ENCODE results near the gene RNF187.
A peak's percentile ranks its signal among the peaks of the same experiment; 100 is the strongest.

RNF187 gene

DNA sequence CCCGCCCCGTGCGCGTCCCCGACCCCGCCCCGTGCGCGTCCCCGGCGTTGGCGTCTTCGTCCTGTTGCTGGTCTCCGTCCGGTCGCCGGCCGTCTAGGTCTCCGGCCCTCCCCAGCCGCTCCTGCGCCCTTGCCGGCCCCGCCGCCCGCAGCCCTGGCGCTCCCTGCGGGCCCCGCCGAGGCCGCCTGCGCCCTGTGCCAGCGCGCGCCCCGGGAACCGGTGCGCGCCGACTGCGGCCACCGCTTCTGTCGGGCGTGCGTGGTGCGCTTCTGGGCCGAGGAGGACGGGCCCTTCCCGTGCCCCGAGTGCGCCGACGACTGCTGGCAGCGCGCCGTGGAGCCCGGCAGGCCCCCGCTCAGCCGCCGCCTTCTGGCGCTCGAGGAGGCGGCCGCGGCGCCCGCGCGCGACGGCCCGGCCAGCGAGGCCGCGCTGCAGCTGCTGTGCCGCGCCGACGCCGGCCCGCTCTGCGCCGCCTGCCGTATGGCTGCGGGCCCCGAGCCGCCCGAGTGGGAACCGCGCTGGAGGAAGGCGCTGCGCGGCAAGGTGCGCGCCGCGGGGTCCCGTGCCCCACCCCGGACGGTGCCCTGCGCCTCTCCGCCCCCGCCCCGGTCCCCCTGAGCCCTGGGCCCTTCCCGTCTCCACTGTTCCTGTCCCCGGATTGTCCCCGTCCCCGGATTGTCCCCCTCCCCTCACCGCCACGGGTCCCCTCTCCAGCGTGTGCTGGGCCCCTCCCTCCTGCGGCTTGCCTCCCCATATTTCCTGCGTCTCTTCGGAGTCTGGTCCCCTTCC is at the start of gene RNF187:
Gene RNF187 (plus strand): TSS at position 47 of the 789 bp plus-strand sequence.
- Histone ChIP-seq H3K36me3 (ENCODE audit: control insufficient read depth, insufficient read depth, low read length) (no peaks in the 10 kb centered on the region), H3K9me3 (ENCODE audit: control insufficient read depth, insufficient read depth, low read length) (no peaks in the 10 kb centered on the region), H3K4me1 (ENCODE audit: control insufficient read depth, insufficient read depth, low read length) (0 out of 2 replicates have a peak, but pooled peaks cover 4% of the 10 kb centered on the region), H3K27me3 (ENCODE audit: control insufficient read depth, insufficient read depth, low read length) (no peaks in the 10 kb centered on the region; the same call in 1 of the 2 replicates), H3K4me3 (ENCODE audit: low read length) (peak within 1 kb of the TSS; percentile 63), H3K27ac (ENCODE audit: low read length) (no peak within 1 kb of the TSS)
- no CpG with 5 or more reads among the region's 113 CpGs for WGBS (ENCODE audit: insufficient coverage, insufficient read length)
- no peak for DNase-seq (ENCODE audit: low read depth, low spot score)

DNA sequence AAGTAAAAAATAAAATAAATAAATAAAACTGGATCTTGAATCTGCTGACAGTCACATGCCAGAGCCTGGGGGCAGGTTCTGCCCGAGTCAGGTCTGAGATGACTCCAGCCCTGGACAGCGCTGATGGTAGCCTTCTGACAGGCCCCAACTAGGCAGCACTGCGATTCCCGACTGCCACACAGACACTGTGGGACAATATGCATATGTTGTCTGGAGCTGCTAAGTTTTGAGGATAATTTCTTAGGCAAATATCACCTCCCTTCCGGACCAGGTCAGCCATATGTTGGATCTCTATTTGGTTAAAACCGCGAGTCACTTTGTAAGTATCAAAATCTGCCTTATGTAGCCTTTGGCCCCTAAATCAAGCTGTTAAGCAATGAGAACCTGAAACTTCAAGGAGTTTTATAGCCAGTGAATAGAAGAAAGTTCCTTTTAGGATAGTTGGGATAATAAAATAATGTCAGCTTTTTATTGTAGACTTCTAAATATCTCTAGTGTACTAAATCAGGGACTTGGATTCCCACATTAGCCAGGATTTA is 49.7 kb upstream of the RNF187 start:
- Histone ChIP-seq H3K27me3 (ENCODE audit: control insufficient read depth, insufficient read depth, low read length) (peaks cover 13% of the 10 kb centered on the region; the same call in 1 of the 2 replicates), H3K27ac (ENCODE audit: low read length) (no peak overlapping the region), H3K9me3 (ENCODE audit: control insufficient read depth, insufficient read depth, low read length) (no peaks in the 10 kb centered on the region), H3K4me3 (ENCODE audit: low read length) (no peak overlapping the region), H3K36me3 (ENCODE audit: control insufficient read depth, insufficient read depth, low read length) (no peaks in the 10 kb centered on the region), H3K4me1 (ENCODE audit: control insufficient read depth, insufficient read depth, low read length) (no peaks in the 10 kb centered on the region)
- WGBS (ENCODE audit: insufficient coverage, insufficient read length) = no CpG with 5 or more reads among the region's 7 CpGs
- no peak for DNase-seq (ENCODE audit: low read depth, low spot score)

GRCh38 chr1:228438266-228438665 is 48.9 kb upstream of the RNF187 start:
- Histone ChIP-seq H3K27me3 (ENCODE audit: control insufficient read depth, insufficient read depth, low read length) (peaks cover 14% of the 10 kb centered on the region), H3K9me3 (ENCODE audit: control insufficient read depth, insufficient read depth, low read length) (no peaks in the 10 kb centered on the region), H3K4me3 (ENCODE audit: low read length) (no peak overlapping the region), H3K4me1 (ENCODE audit: control insufficient read depth, insufficient read depth, low read length) (no peaks in the 10 kb centered on the region), H3K36me3 (ENCODE audit: control insufficient read depth, insufficient read depth, low read length) (no peaks in the 10 kb centered on the region), H3K27ac (ENCODE audit: low read length) (no peak overlapping the region)
- no peak for DNase-seq (ENCODE audit: low read depth, low spot score)
- no CpG with 5 or more reads among the region's 1 CpG for WGBS (ENCODE audit: insufficient coverage, insufficient read length)

- no peaks in the 10 kb centered on the region for H3K4me1 ChIP-seq (ENCODE audit: control insufficient read depth, insufficient read depth, low read length)
- H3K4me3 ChIP-seq (ENCODE audit: low read length) = no peak overlapping the region
- no peak overlapping the region for H3K27ac ChIP-seq (ENCODE audit: low read length)
- DNase-seq (ENCODE audit: low read depth, low spot score) = no peak
- H3K27me3 ChIP-seq (ENCODE audit: control insufficient read depth, insufficient read depth, low read length) = peaks cover 30% of the 10 kb centered on the region
- H3K36me3 ChIP-seq (ENCODE audit: control insufficient read depth, insufficient read depth, low read length) = no peaks in the 10 kb centered on the region
- no CpG with 5 or more reads among the region's 9 CpGs for WGBS (ENCODE audit: insufficient coverage, insufficient read length)
- no peaks in the 10 kb centered on the region for H3K9me3 ChIP-seq (ENCODE audit: control insufficient read depth, insufficient read depth, low read length)
Observed at GRCh38 chr1:228440761-228441500, 46.3 kb upstream of the RNF187 start.

DNA sequence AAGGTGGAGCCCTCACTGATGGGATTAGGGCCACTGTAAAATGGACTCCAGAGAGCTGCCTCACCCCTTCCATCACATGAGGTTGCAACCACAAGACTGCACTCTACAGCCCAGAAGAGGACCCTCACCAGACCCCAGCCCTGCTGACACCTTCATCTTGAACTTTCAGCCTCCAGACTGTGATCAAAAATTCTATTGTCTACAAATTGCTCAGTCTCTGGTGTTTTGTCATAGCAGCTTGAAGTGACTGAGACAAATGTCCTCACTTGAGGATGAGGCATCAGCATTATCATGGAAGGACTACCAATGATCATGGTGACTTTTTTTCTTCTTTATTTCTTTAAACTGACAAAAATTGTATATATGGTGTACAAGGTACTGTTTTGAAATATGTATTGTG is 43.8 kb upstream of the RNF187 start:
- Histone ChIP-seq H3K9me3 (ENCODE audit: control insufficient read depth, insufficient read depth, low read length) (no peaks in the 10 kb centered on the region), H3K27ac (ENCODE audit: low read length) (no peak overlapping the region), H3K4me3 (ENCODE audit: low read length) (no peak overlapping the region), H3K36me3 (ENCODE audit: control insufficient read depth, insufficient read depth, low read length) (no peaks in the 10 kb centered on the region), H3K4me1 (ENCODE audit: control insufficient read depth, insufficient read depth, low read length) (no peaks in the 10 kb centered on the region; the same call in 1 of the 2 replicates), H3K27me3 (ENCODE audit: control insufficient read depth, insufficient read depth, low read length) (peaks cover 41% of the 10 kb centered on the region)
- DNase-seq (ENCODE audit: low read depth, low spot score) = no peak

- H3K27me3 ChIP-seq (ENCODE audit: control insufficient read depth, insufficient read depth, low read length) = peaks cover 41% of the 10 kb centered on the region
Observed at GRCh38 chr1:228445490-228445842, 41.7 kb upstream of the RNF187 start.

GRCh38 chr1:228445843-228446650 is 41.1 kb upstream of the RNF187 start:
- WGBS (ENCODE audit: insufficient coverage, insufficient read length) = no CpG with 5 or more reads among the region's 51 CpGs

More at GRCh38 chr1:228445490-228445842, 41.7 kb upstream of the RNF187 start:
- Histone ChIP-seq H3K9me3 (ENCODE audit: control insufficient read depth, insufficient read depth, low read length) (no peaks in the 10 kb centered on the region), H3K4me3 (ENCODE audit: low read length) (peak overlapping the region; percentile 60; the same call in 1 of the 2 replicates), H3K36me3 (ENCODE audit: control insufficient read depth, insufficient read depth, low read length) (no peaks in the 10 kb centered on the region), H3K27ac (ENCODE audit: low read length) (no peak overlapping the region), H3K4me1 (ENCODE audit: control insufficient read depth, insufficient read depth, low read length) (no peaks in the 10 kb centered on the region; the same call in 1 of the 2 replicates)
- DNase-seq (ENCODE audit: low read depth, low spot score) = no peak
- 100% methylated on average over 2 of the region's 16 CpGs for WGBS (ENCODE audit: insufficient coverage, insufficient read length)

GRCh38 chr1:228446852-228447251 is 40.3 kb upstream of the RNF187 start:
- Histone ChIP-seq H3K36me3 (ENCODE audit: control insufficient read depth, insufficient read depth, low read length) (no peaks in the 10 kb centered on the region), H3K4me1 (ENCODE audit: control insufficient read depth, insufficient read depth, low read length) (no peaks in the 10 kb centered on the region; the same call in 1 of the 2 replicates), H3K27me3 (ENCODE audit: control insufficient read depth, insufficient read depth, low read length) (peaks cover 31% of the 10 kb centered on the region), H3K9me3 (ENCODE audit: control insufficient read depth, insufficient read depth, low read length) (no peaks in the 10 kb centered on the region), H3K27ac (ENCODE audit: low read length) (no peak overlapping the region), H3K4me3 (ENCODE audit: low read length) (no peak overlapping the region)
- WGBS (ENCODE audit: insufficient coverage, insufficient read length) = no CpG with 5 or more reads among the region's 15 CpGs
- DNase-seq (ENCODE audit: low read depth, low spot score) = no peak

More at GRCh38 chr1:228445843-228446650, 41.1 kb upstream of the RNF187 start:
- Histone ChIP-seq H3K27me3 (ENCODE audit: control insufficient read depth, insufficient read depth, low read length) (peaks cover 37% of the 10 kb centered on the region), H3K9me3 (ENCODE audit: control insufficient read depth, insufficient read depth, low read length) (no peaks in the 10 kb centered on the region), H3K4me1 (ENCODE audit: control insufficient read depth, insufficient read depth, low read length) (no peaks in the 10 kb centered on the region; the same call in 1 of the 2 replicates), H3K4me3 (ENCODE audit: low read length) (peak overlapping the region; percentile 60; the same call in 1 of the 2 replicates), H3K36me3 (ENCODE audit: control insufficient read depth, insufficient read depth, low read length) (no peaks in the 10 kb centered on the region), H3K27ac (ENCODE audit: low read length) (no peak overlapping the region)
- no peak for DNase-seq (ENCODE audit: low read depth, low spot score)

DNA sequence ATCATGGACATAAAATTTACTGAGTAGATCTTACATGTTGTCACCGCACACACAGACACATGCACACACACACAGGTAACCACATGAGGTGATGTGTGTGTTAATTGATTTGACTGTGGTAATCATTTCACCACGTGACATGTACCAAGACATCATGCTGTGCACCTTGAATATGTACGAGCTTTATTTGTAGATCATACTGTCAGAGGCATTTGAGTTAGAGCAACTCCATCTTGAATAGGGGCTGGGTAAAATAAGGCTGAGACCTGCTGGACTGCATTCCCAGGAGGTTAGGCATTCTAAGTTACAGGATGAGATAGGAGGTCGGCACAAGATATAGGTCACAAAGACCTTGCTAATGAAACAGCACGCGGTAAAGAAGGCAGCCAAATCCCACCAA is 38.8 kb upstream of the RNF187 start:
- no peaks in the 10 kb centered on the region for H3K9me3 ChIP-seq (ENCODE audit: control insufficient read depth, insufficient read depth, low read length)
- H3K27ac ChIP-seq (ENCODE audit: low read length) = no peak overlapping the region
- H3K4me3 ChIP-seq (ENCODE audit: low read length) = no peak overlapping the region
- no peak for DNase-seq (ENCODE audit: low read depth, low spot score)
- H3K27me3 ChIP-seq (ENCODE audit: control insufficient read depth, insufficient read depth, low read length) = peaks cover 28% of the 10 kb centered on the region
- no CpG with 5 or more reads among the region's 6 CpGs for WGBS (ENCODE audit: insufficient coverage, insufficient read length)
- H3K36me3 ChIP-seq (ENCODE audit: control insufficient read depth, insufficient read depth, low read length) = no peaks in the 10 kb centered on the region
- H3K4me1 ChIP-seq (ENCODE audit: control insufficient read depth, insufficient read depth, low read length) = no peaks in the 10 kb centered on the region; the same call in 1 of the 2 replicates

- no peak overlapping the region for H3K4me3 ChIP-seq (ENCODE audit: low read length)
- no peaks in the 10 kb centered on the region for H3K9me3 ChIP-seq (ENCODE audit: control insufficient read depth, insufficient read depth, low read length)
- H3K27me3 ChIP-seq (ENCODE audit: control insufficient read depth, insufficient read depth, low read length) = peaks cover 19% of the 10 kb centered on the region
- no peaks in the 10 kb centered on the region; the same call in 1 of the 2 replicates for H3K4me1 ChIP-seq (ENCODE audit: control insufficient read depth, insufficient read depth, low read length)
- no peaks in the 10 kb centered on the region for H3K36me3 ChIP-seq (ENCODE audit: control insufficient read depth, insufficient read depth, low read length)
- DNase-seq (ENCODE audit: low read depth, low spot score) = no peak
- WGBS (ENCODE audit: insufficient coverage, insufficient read length) = no CpG with 5 or more reads among the region's 11 CpGs
- H3K27ac ChIP-seq (ENCODE audit: low read length) = no peak overlapping the region
Observed at GRCh38 chr1:228450200-228450599, 37.0 kb upstream of the RNF187 start.

Measured in iPS DF 6.9 (cell line).